HPDE6-E6E7 (cell line): ENCODE results near the gene OXA1L.
"Not testable (repeated sequence)": the region's sequence is repeated elsewhere in the genome, so short reads cannot be mapped to it uniquely, and the experiment has no call there.

ENCODE experiments used
- DNase-seq: peaks from one replicate; pipeline ENCODE4 v3.0.0; 2011; ENCODE audit warnings: missing footprints; ENCODE audit errors: extremely low spot score

The OXA1L gene

GRCh38 chr14:22798528-22798927 is 32.0 kb downstream of the OXA1L start:
- no peak for DNase-seq

- DNase-seq: no peak
Observed at GRCh38 chr14:22800346-22800745, 33.9 kb downstream of the OXA1L start.

- no peak for DNase-seq
Observed at GRCh38 chr14:22801716-22802115, 35.2 kb downstream of the OXA1L start.

GRCh38 chr14:22802860-22803686 is 36.6 kb downstream of the OXA1L start:
- DNase-seq: no peak

GRCh38 chr14:22803687-22803974 is 37.1 kb downstream of the OXA1L start:
- no peak for DNase-seq

- DNase-seq: not testable (repeated sequence)
Observed at GRCh38 chr14:22805235-22805634, 38.7 kb downstream of the OXA1L start.

- no peak for DNase-seq
Observed at GRCh38 chr14:22807432-22808087, 41.1 kb downstream of the OXA1L start.

- DNase-seq: no peak
Observed at GRCh38 chr14:22808388-22809209, 42.1 kb downstream of the OXA1L start.

- DNase-seq: no peak
Observed at GRCh38 chr14:22811722-22812121, 45.2 kb downstream of the OXA1L start.

- no peak for DNase-seq
Observed at GRCh38 chr14:22812744-22813143, 46.3 kb downstream of the OXA1L start.

GRCh38 chr14:22813145-22813544 is 46.7 kb downstream of the OXA1L start:
- DNase-seq: no peak

- DNase-seq: no peak
Observed at GRCh38 chr14:22814373-22814772, 47.9 kb downstream of the OXA1L start.

- DNase-seq: no peak
Observed at GRCh38 chr14:22814941-22815713, 48.6 kb downstream of the OXA1L start, which contains the start of gene SLC7A7. SLC7A7 (minus strand) TSS chr14:22815435; CDS start chr14:22813398, 2,037 bp downstream.

GRCh38 chr14:22819151-22819988 is 52.9 kb downstream of the OXA1L start:
- no peak for DNase-seq

GRCh38 chr14:22820731-22821130 is 54.2 kb downstream of the OXA1L start:
- no peak for DNase-seq

- DNase-seq: no peak
Observed at GRCh38 chr14:22821193-22822015, 54.9 kb downstream of the OXA1L start.

GRCh38 chr14:22822016-22822570 is 55.6 kb downstream of the OXA1L start:
- no peak for DNase-seq
